HG02588 (cell line): Measurements from ENCODE around the gene CPNE4.

Source experiments
- ATAC-seq: cut with Tn5 transposase; IDR thresholded peaks from one replicate; pipeline ENCODE4 v1.9.1; 2021; ENCODE audit warnings: mild to moderate bottlenecking, moderate library complexity; ENCODE audit not compliant: unreplicated experiment

The CPNE4 gene

GRCh38 chr3:131804565-131805133 lies 230.2 kb downstream of the CPNE4 start:
- no peak for ATAC-seq

- no peak for ATAC-seq
Observed at GRCh38 chr3:131803113-131803512, 231.7 kb downstream of the CPNE4 start.

GRCh38 chr3:131802029-131802428 lies 232.8 kb downstream of the CPNE4 start:
- ATAC-seq = no peak

- ATAC-seq = no peak
Observed at GRCh38 chr3:131801566-131801965, 233.2 kb downstream of the CPNE4 start.

- no peak for ATAC-seq
Observed at GRCh38 chr3:131797776-131798175, 237.0 kb downstream of the CPNE4 start.

- peak; percentile 75 for ATAC-seq
Observed at GRCh38 chr3:131796558-131797198, 238.1 kb downstream of the CPNE4 start.

- ATAC-seq = no peak
Observed at GRCh38 chr3:131796111-131796510, 238.7 kb downstream of the CPNE4 start.

- ATAC-seq = peak; percentile 64
Observed at GRCh38 chr3:131795390-131796090, 239.3 kb downstream of the CPNE4 start.

GRCh38 chr3:131794766-131795388 lies 239.9 kb downstream of the CPNE4 start:
- ATAC-seq = no peak

GRCh38 chr3:131793870-131794269 lies 240.9 kb downstream of the CPNE4 start:
- ATAC-seq = no peak

- no peak for ATAC-seq
Observed at GRCh38 chr3:131789188-131789587, 245.6 kb downstream of the CPNE4 start.

GRCh38 chr3:131786386-131786785 lies 248.4 kb downstream of the CPNE4 start:
- ATAC-seq = no peak

- no peak for ATAC-seq
Observed at GRCh38 chr3:131782751-131783150, 252.1 kb downstream of the CPNE4 start.

- ATAC-seq = no peak
Observed at GRCh38 chr3:131778526-131778925, 256.3 kb downstream of the CPNE4 start.

GRCh38 chr3:131775650-131776049 lies 259.2 kb downstream of the CPNE4 start:
- no peak for ATAC-seq

GRCh38 chr3:131772269-131773026 lies 262.4 kb downstream of the CPNE4 start:
- ATAC-seq = no peak

- no peak for ATAC-seq
Observed at GRCh38 chr3:131762981-131763564, 271.7 kb downstream of the CPNE4 start.

- no peak for ATAC-seq
Observed at GRCh38 chr3:131756405-131756804, 278.4 kb downstream of the CPNE4 start.

GRCh38 chr3:131755380-131755779 lies 279.4 kb downstream of the CPNE4 start:
- no peak for ATAC-seq

- no peak for ATAC-seq
Observed at GRCh38 chr3:131750256-131750655, 284.6 kb downstream of the CPNE4 start.

- no peak for ATAC-seq
Observed at GRCh38 chr3:131749826-131750225, 285.0 kb downstream of the CPNE4 start.
